WTC11 (cell line): Measurements from ENCODE around the gene KIF20B. TPM values are rescaled to one million over a fixed set of nuclear protein-coding genes. Genes with fewer than 3 reads are reported as not detected.
A peak's percentile ranks its signal among the peaks of the same experiment; 100 is the strongest.

Experiments used
- ATAC-seq: fragments of 200-7000 bp; cut with Tn5 transposase; 2 replicates; pipeline ENCODE4 v1.10.0; 2021; ENCODE audit warnings: mild to moderate bottlenecking, moderate library complexity
- CTCF ChIA-PET: fragments of 300-600 bp; sonication (Branson Sonifier 250); formaldehyde crosslinking; loops from one replicate; lab custom pipeline; 2021; ENCODE audit warnings: antibody characterized with exemption; lab: Charles Lee
- POLR2A ChIA-PET: fragments of 350-600 bp; sonication (Branson Sonifier 250); formaldehyde crosslinking; loops from one replicate; lab custom pipeline; 2021; ENCODE audit warnings: antibody characterized with exemption; lab: Charles Lee
- DNase-seq: peaks from one replicate; pipeline ENCODE4 v3.0.0; 2021; ENCODE audit warnings: low spot score
- H3K27ac Mint-ChIP-seq: 2 replicates; pipeline ENCODE4 v1.8.0; 2021; ENCODE audit warnings: mixed read lengths
- H3K27me3 Mint-ChIP-seq: 2 replicates; pipeline ENCODE4 v1.8.0; 2021; ENCODE audit warnings: low read depth, mild to moderate bottlenecking, moderate library complexity, mixed read lengths
- H3K36me3 Mint-ChIP-seq: 2 replicates; pipeline ENCODE4 v1.8.0; 2021; ENCODE audit warnings: mixed read lengths
- H3K4me1 Mint-ChIP-seq: 2 replicates; pipeline ENCODE4 v1.8.0; 2022; ENCODE audit warnings: mixed read lengths
- H3K4me3 Mint-ChIP-seq: 2 replicates; pipeline ENCODE4 v1.8.0; 2021; ENCODE audit warnings: mild to moderate bottlenecking, moderate library complexity, mixed read lengths
- H3K9me3 Mint-ChIP-seq: 2 replicates; pipeline ENCODE4 v1.8.0; 2021; ENCODE audit warnings: mixed read lengths
- CREM ChIP-seq: sonication (generic); formaldehyde crosslinking; IDR thresholded peaks from 2 replicates; pipeline ENCODE4 v1.8.1; 2022; ENCODE audit warnings: mild to moderate bottlenecking, missing genetic modification reagents, moderate library complexity
- ELF4 ChIP-seq: sonication (generic); formaldehyde crosslinking; IDR thresholded peaks from 2 replicates; pipeline ENCODE4 v1.8.1; 2022; ENCODE audit warnings: low read depth, mild to moderate bottlenecking, moderate library complexity, missing genetic modification reagents
- GABPB1 ChIP-seq: sonication (generic); formaldehyde crosslinking; IDR thresholded peaks from 2 replicates; pipeline ENCODE4 v1.8.1; 2023; ENCODE audit warnings: mild to moderate bottlenecking, missing genetic modification reagents
- JUN ChIP-seq: sonication (generic); formaldehyde crosslinking; IDR thresholded peaks from 2 replicates; pipeline ENCODE4 v1.8.0; 2023; ENCODE audit warnings: mild to moderate bottlenecking, missing genetic modification reagents
- SMAD3 ChIP-seq: sonication (generic); formaldehyde crosslinking; IDR thresholded peaks from 2 replicates; pipeline ENCODE4 v1.8.0; 2022; ENCODE audit warnings: missing genetic modification reagents, mild to moderate bottlenecking, borderline replicate concordance
- SOX15 ChIP-seq: fragments of 250-450 bp; sonication (Bioruptor Pico); IDR thresholded peaks from 2 replicates; pipeline ENCODE4 v1.9.0; 2021; ENCODE audit warnings: mild to moderate bottlenecking
- TCF7 ChIP-seq: sonication (generic); formaldehyde crosslinking; IDR thresholded peaks from 2 replicates; pipeline ENCODE4 v1.8.0; 2022; ENCODE audit warnings: mild to moderate bottlenecking, low read depth, missing genetic modification reagents, moderate library complexity
- TEAD4 ChIP-seq: sonication (generic); formaldehyde crosslinking; IDR thresholded peaks from 2 replicates; pipeline ENCODE4 v1.8.0; 2022; ENCODE audit warnings: mild to moderate bottlenecking, missing genetic modification reagents
- total RNA-seq: library from RNA; stranded (reverse); gene quantifications from 3 replicates; pipeline ENCODE4 v1.2.3, GENCODE V29; 2021
- TF ChIP-seq, protein P1 (sequence below): sonication (generic); formaldehyde crosslinking; IDR thresholded peaks from 2 replicates; pipeline ENCODE4 v1.8.1; 2022; ENCODE audit warnings: low read depth, missing genetic modification reagents, borderline replicate concordance
- TF ChIP-seq, protein P2 (sequence below): sonication (generic); formaldehyde crosslinking; IDR thresholded peaks from 2 replicates; pipeline ENCODE4 v1.8.1; 2022; ENCODE audit warnings: missing genetic modification reagents, borderline replicate concordance
- TF ChIP-seq, protein P3 (sequence below): sonication (generic); formaldehyde crosslinking; IDR thresholded peaks from 2 replicates; pipeline ENCODE4 v1.8.1; 2022; ENCODE audit warnings: low read depth, mild to moderate bottlenecking, moderate library complexity, missing genetic modification reagents, borderline replicate concordance
- TF ChIP-seq, protein P4 (sequence below): fragments of 250-450 bp; sonication (Bioruptor Pico); IDR thresholded peaks from 2 replicates; pipeline ENCODE4 v1.9.0; 2021; ENCODE audit warnings: moderate library complexity, mild to moderate bottlenecking, inconsistent platforms, borderline replicate concordance
- TF ChIP-seq, protein P5 (sequence below): fragments of 250-450 bp; sonication (Bioruptor Pico); IDR thresholded peaks from 2 replicates; pipeline ENCODE4 v1.9.0; 2021; ENCODE audit warnings: mild to moderate bottlenecking
- TF ChIP-seq, protein P6 (sequence below): sonication (generic); formaldehyde crosslinking; IDR thresholded peaks from 2 replicates; pipeline ENCODE4 v1.8.1; 2023; ENCODE audit warnings: mild to moderate bottlenecking, missing genetic modification reagents, borderline replicate concordance
- TF ChIP-seq, protein P7 (sequence below): fragments of 250-450 bp; sonication (Bioruptor Pico); conservative IDR thresholded peaks from 2 replicates; pipeline ENCODE4 v1.9.0; 2021; ENCODE audit warnings: mild to moderate bottlenecking

Gene KIF20B
- total RNA-seq, 1 experiment from 2014 or later: 70.2 TPM

DNA sequence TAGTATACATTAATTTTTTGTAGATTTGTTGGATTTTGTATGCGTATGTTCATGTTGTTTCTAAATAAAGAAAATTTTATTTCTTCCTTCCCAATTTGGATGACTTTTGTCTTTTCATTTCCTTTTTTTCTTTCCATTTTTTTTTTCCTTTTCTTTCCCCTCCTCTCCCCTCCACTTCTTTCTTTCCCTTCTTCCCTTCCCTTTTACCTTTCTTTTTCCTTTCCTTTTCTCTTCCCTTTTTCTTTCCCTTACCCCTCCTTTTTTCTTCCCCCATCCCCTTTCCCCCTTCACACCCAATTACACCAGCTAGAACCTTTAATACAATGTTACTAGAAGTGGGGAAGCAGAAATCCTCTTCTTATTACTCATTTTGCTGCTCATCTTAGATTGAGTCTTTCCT is 6.0 kb downstream of the KIF20B start:
- ChIA-PET CTCF (no interaction called here), POLR2A (no interaction called here)
- no peak for DNase-seq
- no peak for ATAC-seq
- Mint-ChIP-seq H3K9me3 (no peaks in the 10 kb centered on the region), H3K4me1 (peaks cover 29% of the 10 kb centered on the region), H3K4me3 (no peak overlapping the region), H3K36me3 (peaks cover 18% of the 10 kb centered on the region), H3K27me3 (no peaks in the 10 kb centered on the region), H3K27ac (0 out of 2 replicates have a peak overlapping the region, but pooled peaks have one; percentile 2)
- TF ChIP-seq, protein P1, sequence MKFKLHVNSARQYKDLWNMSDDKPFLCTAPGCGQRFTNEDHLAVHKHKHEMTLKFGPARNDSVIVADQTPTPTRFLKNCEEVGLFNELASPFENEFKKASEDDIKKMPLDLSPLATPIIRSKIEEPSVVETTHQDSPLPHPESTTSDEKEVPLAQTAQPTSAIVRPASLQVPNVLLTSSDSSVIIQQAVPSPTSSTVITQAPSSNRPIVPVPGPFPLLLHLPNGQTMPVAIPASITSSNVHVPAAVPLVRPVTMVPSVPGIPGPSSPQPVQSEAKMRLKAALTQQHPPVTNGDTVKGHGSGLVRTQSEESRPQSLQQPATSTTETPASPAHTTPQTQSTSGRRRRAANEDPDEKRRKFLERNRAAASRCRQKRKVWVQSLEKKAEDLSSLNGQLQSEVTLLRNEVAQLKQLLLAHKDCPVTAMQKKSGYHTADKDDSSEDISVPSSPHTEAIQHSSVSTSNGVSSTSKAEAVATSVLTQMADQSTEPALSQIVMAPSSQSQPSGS (CRISPR knock-in tag): no peak
- TF ChIP-seq, protein P2, sequence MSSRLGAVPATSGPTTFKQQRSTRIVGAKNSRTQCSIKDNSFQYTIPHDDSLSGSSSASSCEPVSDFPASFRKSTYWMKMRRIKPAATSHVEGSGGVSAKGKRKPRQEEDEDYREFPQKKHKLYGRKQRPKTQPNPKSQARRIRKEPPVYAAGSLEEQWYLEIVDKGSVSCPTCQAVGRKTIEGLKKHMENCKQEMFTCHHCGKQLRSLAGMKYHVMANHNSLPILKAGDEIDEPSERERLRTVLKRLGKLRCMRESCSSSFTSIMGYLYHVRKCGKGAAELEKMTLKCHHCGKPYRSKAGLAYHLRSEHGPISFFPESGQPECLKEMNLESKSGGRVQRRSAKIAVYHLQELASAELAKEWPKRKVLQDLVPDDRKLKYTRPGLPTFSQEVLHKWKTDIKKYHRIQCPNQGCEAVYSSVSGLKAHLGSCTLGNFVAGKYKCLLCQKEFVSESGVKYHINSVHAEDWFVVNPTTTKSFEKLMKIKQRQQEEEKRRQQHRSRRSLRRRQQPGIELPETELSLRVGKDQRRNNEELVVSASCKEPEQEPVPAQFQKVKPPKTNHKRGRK (CRISPR knock-in tag): 0 out of 2 replicates have a peak, but pooled peaks have one; percentile 53

DNA sequence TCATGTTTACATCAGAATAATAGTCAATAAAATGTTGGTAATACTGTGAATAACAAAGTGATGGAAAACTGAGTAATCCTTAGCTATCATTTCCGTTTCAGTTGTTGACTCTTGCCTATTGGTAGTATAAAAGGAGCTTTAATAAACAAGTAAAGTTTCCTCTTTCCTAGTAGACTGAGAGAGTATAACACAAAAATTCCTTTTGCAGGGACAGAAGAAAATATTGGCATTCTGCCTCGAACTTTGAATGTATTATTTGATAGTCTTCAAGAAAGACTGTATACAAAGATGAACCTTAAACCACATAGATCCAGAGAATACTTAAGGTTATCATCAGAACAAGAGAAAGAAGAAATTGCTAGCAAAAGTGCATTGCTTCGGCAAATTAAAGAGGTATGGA is 9.4 kb downstream of the KIF20B start:
- Mint-ChIP-seq H3K4me1 (peaks cover 7% of the 10 kb centered on the region; the same call in 1 of the 2 replicates), H3K36me3 (peaks cover 35% of the 10 kb centered on the region), H3K27ac (0 out of 2 replicates have a peak overlapping the region, but pooled peaks have one; percentile 17), H3K27me3 (no peaks in the 10 kb centered on the region), H3K4me3 (no peak overlapping the region), H3K9me3 (no peaks in the 10 kb centered on the region)
- POLR2A ChIA-PET: no interaction called here
- DNase-seq: no peak
- CTCF ChIA-PET: no interaction called here
- TF ChIP-seq, protein P2 (CRISPR knock-in tag): no peak
- TF ChIP-seq, protein P3, sequence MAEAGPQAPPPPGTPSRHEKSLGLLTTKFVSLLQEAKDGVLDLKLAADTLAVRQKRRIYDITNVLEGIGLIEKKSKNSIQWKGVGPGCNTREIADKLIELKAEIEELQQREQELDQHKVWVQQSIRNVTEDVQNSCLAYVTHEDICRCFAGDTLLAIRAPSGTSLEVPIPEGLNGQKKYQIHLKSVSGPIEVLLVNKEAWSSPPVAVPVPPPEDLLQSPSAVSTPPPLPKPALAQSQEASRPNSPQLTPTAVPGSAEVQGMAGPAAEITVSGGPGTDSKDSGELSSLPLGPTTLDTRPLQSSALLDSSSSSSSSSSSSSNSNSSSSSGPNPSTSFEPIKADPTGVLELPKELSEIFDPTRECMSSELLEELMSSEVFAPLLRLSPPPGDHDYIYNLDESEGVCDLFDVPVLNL (CRISPR knock-in tag): no peak
- TF ChIP-seq SMAD3 (CRISPR knock-in tag) (no peak), SOX15 (CRISPR knock-in tag) (no peak), ELF4 (CRISPR knock-in tag) (no peak), GABPB1 (no peak), TCF7 (CRISPR knock-in tag) (no peak), JUN (CRISPR knock-in tag) (no peak), TEAD4 (no peak), CREM (no peak)
- TF ChIP-seq, protein P4, sequence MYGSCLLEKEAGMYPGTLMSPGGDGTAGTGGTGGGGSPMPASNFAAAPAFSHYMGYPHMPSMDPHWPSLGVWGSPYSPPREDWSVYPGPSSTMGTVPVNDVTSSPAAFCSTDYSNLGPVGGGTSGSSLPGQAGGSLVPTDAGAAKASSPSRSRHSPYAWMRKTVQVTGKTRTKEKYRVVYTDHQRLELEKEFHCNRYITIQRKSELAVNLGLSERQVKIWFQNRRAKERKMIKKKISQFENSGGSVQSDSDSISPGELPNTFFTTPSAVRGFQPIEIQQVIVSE (CRISPR knock-in tag): no peak
- TF ChIP-seq, protein P5, sequence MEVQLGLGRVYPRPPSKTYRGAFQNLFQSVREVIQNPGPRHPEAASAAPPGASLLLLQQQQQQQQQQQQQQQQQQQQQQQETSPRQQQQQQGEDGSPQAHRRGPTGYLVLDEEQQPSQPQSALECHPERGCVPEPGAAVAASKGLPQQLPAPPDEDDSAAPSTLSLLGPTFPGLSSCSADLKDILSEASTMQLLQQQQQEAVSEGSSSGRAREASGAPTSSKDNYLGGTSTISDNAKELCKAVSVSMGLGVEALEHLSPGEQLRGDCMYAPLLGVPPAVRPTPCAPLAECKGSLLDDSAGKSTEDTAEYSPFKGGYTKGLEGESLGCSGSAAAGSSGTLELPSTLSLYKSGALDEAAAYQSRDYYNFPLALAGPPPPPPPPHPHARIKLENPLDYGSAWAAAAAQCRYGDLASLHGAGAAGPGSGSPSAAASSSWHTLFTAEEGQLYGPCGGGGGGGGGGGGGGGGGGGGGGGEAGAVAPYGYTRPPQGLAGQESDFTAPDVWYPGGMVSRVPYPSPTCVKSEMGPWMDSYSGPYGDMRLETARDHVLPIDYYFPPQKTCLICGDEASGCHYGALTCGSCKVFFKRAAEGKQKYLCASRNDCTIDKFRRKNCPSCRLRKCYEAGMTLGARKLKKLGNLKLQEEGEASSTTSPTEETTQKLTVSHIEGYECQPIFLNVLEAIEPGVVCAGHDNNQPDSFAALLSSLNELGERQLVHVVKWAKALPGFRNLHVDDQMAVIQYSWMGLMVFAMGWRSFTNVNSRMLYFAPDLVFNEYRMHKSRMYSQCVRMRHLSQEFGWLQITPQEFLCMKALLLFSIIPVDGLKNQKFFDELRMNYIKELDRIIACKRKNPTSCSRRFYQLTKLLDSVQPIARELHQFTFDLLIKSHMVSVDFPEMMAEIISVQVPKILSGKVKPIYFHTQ: no peak
- TF ChIP-seq, protein P6, sequence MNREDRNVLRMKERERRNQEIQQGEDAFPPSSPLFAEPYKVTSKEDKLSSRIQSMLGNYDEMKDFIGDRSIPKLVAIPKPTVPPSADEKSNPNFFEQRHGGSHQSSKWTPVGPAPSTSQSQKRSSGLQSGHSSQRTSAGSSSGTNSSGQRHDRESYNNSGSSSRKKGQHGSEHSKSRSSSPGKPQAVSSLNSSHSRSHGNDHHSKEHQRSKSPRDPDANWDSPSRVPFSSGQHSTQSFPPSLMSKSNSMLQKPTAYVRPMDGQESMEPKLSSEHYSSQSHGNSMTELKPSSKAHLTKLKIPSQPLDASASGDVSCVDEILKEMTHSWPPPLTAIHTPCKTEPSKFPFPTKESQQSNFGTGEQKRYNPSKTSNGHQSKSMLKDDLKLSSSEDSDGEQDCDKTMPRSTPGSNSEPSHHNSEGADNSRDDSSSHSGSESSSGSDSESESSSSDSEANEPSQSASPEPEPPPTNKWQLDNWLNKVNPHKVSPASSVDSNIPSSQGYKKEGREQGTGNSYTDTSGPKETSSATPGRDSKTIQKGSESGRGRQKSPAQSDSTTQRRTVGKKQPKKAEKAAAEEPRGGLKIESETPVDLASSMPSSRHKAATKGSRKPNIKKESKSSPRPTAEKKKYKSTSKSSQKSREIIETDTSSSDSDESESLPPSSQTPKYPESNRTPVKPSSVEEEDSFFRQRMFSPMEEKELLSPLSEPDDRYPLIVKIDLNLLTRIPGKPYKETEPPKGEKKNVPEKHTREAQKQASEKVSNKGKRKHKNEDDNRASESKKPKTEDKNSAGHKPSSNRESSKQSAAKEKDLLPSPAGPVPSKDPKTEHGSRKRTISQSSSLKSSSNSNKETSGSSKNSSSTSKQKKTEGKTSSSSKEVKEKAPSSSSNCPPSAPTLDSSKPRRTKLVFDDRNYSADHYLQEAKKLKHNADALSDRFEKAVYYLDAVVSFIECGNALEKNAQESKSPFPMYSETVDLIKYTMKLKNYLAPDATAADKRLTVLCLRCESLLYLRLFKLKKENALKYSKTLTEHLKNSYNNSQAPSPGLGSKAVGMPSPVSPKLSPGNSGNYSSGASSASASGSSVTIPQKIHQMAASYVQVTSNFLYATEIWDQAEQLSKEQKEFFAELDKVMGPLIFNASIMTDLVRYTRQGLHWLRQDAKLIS (CRISPR knock-in tag): no peak
- TF ChIP-seq, protein P7, sequence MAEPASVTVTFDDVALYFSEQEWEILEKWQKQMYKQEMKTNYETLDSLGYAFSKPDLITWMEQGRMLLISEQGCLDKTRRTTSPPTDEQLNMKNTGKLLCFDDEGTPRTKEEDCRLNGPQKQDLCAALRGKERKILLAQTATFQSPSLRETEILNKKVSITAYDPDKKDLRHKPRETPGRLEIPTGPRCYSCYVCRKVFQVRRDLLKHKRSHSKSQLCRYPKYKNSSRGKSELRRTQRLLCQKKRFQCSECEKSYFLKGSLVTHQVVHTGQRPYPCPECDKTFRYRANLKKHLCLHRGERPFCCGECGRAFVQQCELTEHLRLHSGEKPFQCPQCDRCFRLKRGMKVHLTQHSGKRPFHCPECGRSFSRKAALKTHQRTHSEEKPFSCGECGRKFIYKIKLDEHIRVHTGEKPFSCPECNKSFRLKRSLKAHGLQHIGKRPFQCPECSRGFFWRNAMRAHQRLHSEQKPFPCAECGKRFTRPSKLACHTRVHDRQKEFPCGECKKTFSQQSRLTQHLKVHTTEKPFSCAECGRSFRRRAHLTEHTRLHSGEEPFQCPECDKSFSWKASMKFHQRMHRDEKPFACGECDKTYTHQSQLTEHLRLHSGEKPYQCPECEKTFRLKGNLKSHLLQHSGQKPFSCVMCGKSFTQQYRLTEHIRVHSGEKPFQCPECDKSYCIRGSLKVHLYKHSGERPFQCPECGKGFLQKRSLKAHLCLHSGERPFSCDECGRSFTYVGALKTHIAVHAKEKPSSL (CRISPR knock-in tag): no peak
- no peak for ATAC-seq
